K562 (cell line): ENCODE results near the gene ISG20.

ENCODE experiments used
- EZH2 ChIP-seq: IDR thresholded peaks from 2 replicates; pipeline ENCODE4 v1.6.1; 2012; ENCODE audit warnings: low read depth, mild to moderate bottlenecking, inconsistent platforms, low read length, borderline replicate concordance
- POLR2AphosphoS5 ChIP-seq: IDR thresholded peaks from 2 replicates; pipeline ENCODE4 v1.6.1; 2011; ENCODE audit warnings: mild to moderate bottlenecking, low read depth, low read length, moderate library complexity; ENCODE audit not compliant: control insufficient read depth, insufficient read depth
- SMARCB1 ChIP-seq: IDR thresholded peaks from 2 replicates; pipeline ENCODE4 v1.6.1; 2011; ENCODE audit warnings: improper control_type of control experiment, low read depth; ENCODE audit not compliant: insufficient read length
- SREBF2 ChIP-seq: sonication (generic); formaldehyde crosslinking; IDR thresholded peaks from 2 replicates; pipeline ENCODE4 v1.4.0; 2020; ENCODE audit warnings: mild to moderate bottlenecking, missing genetic modification reagents
- TF ChIP-seq, protein P1 (sequence below): sonication (generic); formaldehyde crosslinking; IDR thresholded peaks from 2 replicates; pipeline ENCODE4 v1.8.1; 2023; ENCODE audit warnings: mild to moderate bottlenecking, missing genetic modification reagents, moderate library complexity
- TF ChIP-seq, protein P2 (sequence below): sonication (generic); formaldehyde crosslinking; IDR thresholded peaks from 2 replicates; pipeline ENCODE4 v1.9.0; 2022; ENCODE audit warnings: mild to moderate bottlenecking, missing genetic modification reagents

DNA sequence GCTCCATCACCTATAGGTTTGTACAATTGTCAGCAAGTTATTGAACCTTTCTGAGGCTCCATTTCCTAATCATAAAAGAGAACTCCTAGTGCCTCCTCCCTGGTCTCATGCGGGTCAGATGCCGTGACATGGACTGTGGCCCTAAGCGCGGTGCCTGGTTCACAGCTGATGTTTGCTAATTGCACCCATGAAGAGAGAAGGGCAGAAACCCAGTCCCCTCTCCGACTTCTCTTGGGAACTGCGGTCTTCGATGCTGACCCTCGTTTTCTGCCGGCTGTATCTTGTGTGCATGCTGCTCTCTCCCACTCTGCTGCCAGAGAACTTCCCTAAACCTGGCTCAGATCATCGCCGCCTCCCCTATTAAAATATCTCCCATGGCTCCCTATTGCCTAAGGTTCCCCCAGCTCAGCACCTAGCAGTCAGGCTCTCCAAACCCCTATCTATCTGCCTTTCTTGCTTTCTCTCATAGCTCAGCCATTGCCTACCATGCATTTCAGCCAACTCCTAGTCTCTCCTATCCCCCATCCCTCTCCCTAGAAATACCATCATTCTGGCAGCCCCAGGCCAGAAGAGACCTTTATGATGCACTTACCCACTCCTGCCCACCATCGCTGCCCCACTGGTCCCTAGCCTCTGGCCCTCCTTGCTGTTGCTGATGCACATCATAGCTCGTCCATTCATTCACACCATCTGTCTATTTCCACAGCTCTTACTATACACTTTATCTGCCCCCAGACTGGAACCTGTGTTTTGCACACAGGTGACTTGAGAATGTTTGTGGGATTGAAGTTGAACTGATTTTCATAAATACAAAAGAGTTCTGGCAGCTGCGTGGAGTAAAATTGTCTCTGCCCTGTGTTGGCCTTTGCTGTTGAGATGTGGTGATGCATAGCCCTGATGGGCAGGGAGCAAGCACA is 6.6 kb downstream of the ISG20 start:
- TF ChIP-seq SREBF2 (CRISPR knock-in tag) (no peak), POLR2AphosphoS5 (no peak), EZH2 (no peak), SMARCB1 (no peak)
- TF ChIP-seq, protein P1, sequence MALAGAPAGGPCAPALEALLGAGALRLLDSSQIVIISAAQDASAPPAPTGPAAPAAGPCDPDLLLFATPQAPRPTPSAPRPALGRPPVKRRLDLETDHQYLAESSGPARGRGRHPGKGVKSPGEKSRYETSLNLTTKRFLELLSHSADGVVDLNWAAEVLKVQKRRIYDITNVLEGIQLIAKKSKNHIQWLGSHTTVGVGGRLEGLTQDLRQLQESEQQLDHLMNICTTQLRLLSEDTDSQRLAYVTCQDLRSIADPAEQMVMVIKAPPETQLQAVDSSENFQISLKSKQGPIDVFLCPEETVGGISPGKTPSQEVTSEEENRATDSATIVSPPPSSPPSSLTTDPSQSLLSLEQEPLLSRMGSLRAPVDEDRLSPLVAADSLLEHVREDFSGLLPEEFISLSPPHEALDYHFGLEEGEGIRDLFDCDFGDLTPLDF (CRISPR knock-in tag), result no peak
- TF ChIP-seq, protein P2, sequence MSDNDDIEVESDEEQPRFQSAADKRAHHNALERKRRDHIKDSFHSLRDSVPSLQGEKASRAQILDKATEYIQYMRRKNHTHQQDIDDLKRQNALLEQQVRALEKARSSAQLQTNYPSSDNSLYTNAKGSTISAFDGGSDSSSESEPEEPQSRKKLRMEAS (CRISPR knock-in tag), result no peak
